AG09309 (cell line): ENCODE data around the gene CP.

ENCODE experiments used
- DNase-seq: peaks from one replicate; pipeline ENCODE4 v3.0.0-alpha.2; 2010; ENCODE audit warnings: low read depth
- H3K4me3 ChIP-seq: 2 replicates; pipeline ENCODE4 v1.5.1; 2011; ENCODE audit warnings: mild to moderate bottlenecking, low read depth, low read length, moderate library complexity; ENCODE audit not compliant: control insufficient read depth
- CTCF ChIP-seq: IDR thresholded peaks from 2 replicates; pipeline ENCODE4 v1.5.1; 2011; ENCODE audit warnings: mild to moderate bottlenecking, low read depth, low read length, inconsistent platforms; ENCODE audit not compliant: insufficient read depth, control insufficient read depth; ENCODE audit errors: missing control alignments

The CP gene

GRCh38 chr3:149195221-149195620 lies 26.4 kb downstream of the CP start:
- no peak overlapping the region for H3K4me3 ChIP-seq
- TF ChIP-seq CTCF: no peak
- DNase-seq: no peak

- no peak for DNase-seq
- H3K4me3 ChIP-seq: no peak overlapping the region
- no peak for TF ChIP-seq CTCF
Observed at GRCh38 chr3:149188494-149188893, 33.1 kb downstream of the CP start.

- no peak overlapping the region for H3K4me3 ChIP-seq
- no peak for DNase-seq
- no peak for TF ChIP-seq CTCF
Observed at GRCh38 chr3:149186721-149187120, 34.9 kb downstream of the CP start.

- TF ChIP-seq CTCF: no peak
- no peak for DNase-seq
Observed at GRCh38 chr3:149186219-149186618, 35.4 kb downstream of the CP start.

GRCh38 chr3:149181182-149181581 lies 40.4 kb downstream of the CP start:
- no peak overlapping the region for H3K4me3 ChIP-seq

More at GRCh38 chr3:149186219-149186618, 35.4 kb downstream of the CP start:
- H3K4me3 ChIP-seq: no peak overlapping the region

GRCh38 chr3:149180057-149180573 lies 41.5 kb downstream of the CP start:
- TF ChIP-seq CTCF: no peak
- DNase-seq: peak; percentile 98
- H3K4me3 ChIP-seq: no peak overlapping the region

More at GRCh38 chr3:149181182-149181581, 40.4 kb downstream of the CP start:
- DNase-seq: no peak
- no peak for TF ChIP-seq CTCF

- no peak for DNase-seq
- H3K4me3 ChIP-seq: no peak overlapping the region
- TF ChIP-seq CTCF: no peak
Observed at GRCh38 chr3:149179220-149179619, 42.4 kb downstream of the CP start.
